A673 (cell line): ENCODE data around the gene SHMT1. TPM values are rescaled to one million over a fixed set of nuclear protein-coding genes. Genes with fewer than 3 reads are reported as not detected.

Experiments
- BruUV-seq: library from RNA; stranded (reverse); fragments of 400-500 nt; replicated peaks from 2 replicates; lab custom pipeline; 2021; lab: Mats Ljungman, UMichigan
- CTCF ChIA-PET: fragments of 300-600 bp; sonication (Branson Sonifier 250); formaldehyde crosslinking; loops from one replicate; lab custom pipeline; 2022; ENCODE audit warnings: antibody characterized with exemption; lab: Charles Lee
- POLR2A ChIA-PET: fragments of 300-600 bp; sonication (Branson Sonifier 250); formaldehyde crosslinking; loops from one replicate; lab custom pipeline; 2022; ENCODE audit warnings: antibody characterized with exemption; ENCODE audit not compliant: low non-redundant PET; lab: Charles Lee
- DNase-seq: peaks from one replicate; pipeline ENCODE4 v3.0.0-alpha.2; 2015; ENCODE audit warnings: low spot score
- H3K27ac ChIP-seq: fragments of 200-600 bp; sonication (generic); 2 replicates; pipeline ENCODE4 v1.5.1; 2016; ENCODE audit warnings: mixed run types, low read depth, mild to moderate bottlenecking, mixed read lengths, antibody characterized with exemption, low read length; ENCODE audit not compliant: poor library complexity, severe bottlenecking
- H3K27me3 ChIP-seq: fragments of 200-600 bp; sonication (generic); replicated peaks from 2 replicates; pipeline ENCODE4 v1.6.1; 2017; ENCODE audit warnings: mixed run types, low read depth, mild to moderate bottlenecking, mixed read lengths, antibody characterized with exemption, low read length; ENCODE audit not compliant: insufficient read depth, poor library complexity
- H3K36me3 ChIP-seq: fragments of 200-600 bp; sonication (generic); 2 replicates; pipeline ENCODE4 v1.6.1; 2016; ENCODE audit warnings: mixed run types, mild to moderate bottlenecking, mixed read lengths, antibody characterized with exemption, low read length; ENCODE audit not compliant: insufficient read depth, poor library complexity, severe bottlenecking
- H3K4me1 ChIP-seq: fragments of 200-600 bp; sonication (generic); 2 replicates; pipeline ENCODE4 v1.6.1; 2017; ENCODE audit warnings: mixed run types, mild to moderate bottlenecking, mixed read lengths, antibody characterized with exemption, low read length; ENCODE audit not compliant: insufficient read depth, poor library complexity, severe bottlenecking
- H3K4me3 ChIP-seq: fragments of 200-600 bp; sonication (generic); 2 replicates; pipeline ENCODE4 v1.5.1; 2016; ENCODE audit warnings: low read depth, mixed run types, mild to moderate bottlenecking, mixed read lengths, low read length; ENCODE audit not compliant: poor library complexity, severe bottlenecking
- H3K9me3 ChIP-seq: fragments of 200-600 bp; sonication (generic); 2 replicates; pipeline ENCODE4 v1.6.1; 2016; ENCODE audit warnings: mixed run types, low read depth, mild to moderate bottlenecking, mixed read lengths, antibody characterized with exemption, low read length; ENCODE audit not compliant: poor library complexity, severe bottlenecking
- EZH2 ChIP-seq: fragments of 200-600 bp; sonication (generic); IDR thresholded peaks from 2 replicates; pipeline ENCODE4 v1.6.1; 2017; ENCODE audit warnings: borderline replicate concordance, low read depth, mild to moderate bottlenecking, mixed read lengths, antibody characterized with exemption, low read length; ENCODE audit not compliant: poor library complexity, severe bottlenecking
- intact Hi-C: fragments of 100-400 bp; cut with micrococcal nuclease; formaldehyde crosslinking; loops from one replicate; pipeline ENCODE4 v1.10.0; 2022; ENCODE audit not compliant: unreplicated experiment
- total RNA-seq: library from RNA; stranded (reverse); gene quantifications from 2 replicates; pipeline ENCODE4 v1.2.3, GENCODE V29; 2021
- TF ChIP-seq, protein P1 (sequence below): fragments of 300-800, 200-600 bp; sonication (generic); conservative IDR thresholded peaks from 2 replicates; pipeline ENCODE4 v1.5.1; 2017; ENCODE audit warnings: low read depth, mild to moderate bottlenecking, antibody characterized with exemption, low read length, moderate library complexity, mixed read lengths

SHMT1 gene
- total RNA-seq, 1 experiment from 2014 or later: 54.0 TPM

DNA sequence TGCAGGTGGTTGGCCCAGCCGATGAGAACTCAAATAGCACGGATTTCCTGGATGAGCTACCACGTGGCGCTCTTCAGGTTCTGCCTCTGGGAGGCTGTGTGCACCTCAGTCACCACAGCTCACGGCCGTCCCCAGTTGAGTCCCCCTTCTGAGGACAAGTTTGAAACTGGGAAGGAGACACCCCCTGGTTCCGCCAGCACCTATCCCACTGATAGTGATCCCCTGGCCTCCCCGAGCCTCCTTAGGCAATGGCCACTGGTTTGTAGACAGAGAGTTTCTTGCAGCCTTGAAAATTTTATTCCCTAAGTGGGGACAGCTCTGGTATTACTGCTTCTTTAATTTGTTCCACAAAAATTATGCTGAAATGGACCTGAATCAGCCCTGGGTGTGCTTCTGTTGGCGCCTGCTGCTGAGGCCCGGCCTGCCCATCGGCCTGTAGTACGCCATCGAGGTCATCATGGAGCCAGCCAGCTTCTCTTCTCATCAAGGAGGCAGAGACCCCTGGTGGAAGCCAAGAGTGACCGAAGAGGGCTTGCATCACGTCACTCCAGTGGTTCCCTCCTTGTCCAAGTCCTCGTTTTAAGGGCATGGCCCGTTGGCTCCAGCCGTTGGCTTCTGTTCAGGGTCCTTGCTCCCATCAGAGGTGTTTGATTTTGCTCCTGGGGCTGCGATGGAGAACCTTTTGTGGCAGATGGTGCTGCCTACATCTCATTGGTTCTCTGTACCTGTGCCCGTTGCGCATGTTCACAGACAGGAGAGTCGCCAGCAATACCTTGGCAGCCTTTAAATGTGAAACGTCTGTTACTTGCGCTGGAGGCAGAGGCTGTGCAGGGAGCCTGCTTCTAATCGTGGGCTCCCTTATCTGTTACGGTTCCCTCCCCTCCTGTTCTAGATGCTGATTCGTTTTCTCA lies 39.0 kb downstream of the SHMT1 start:
- no TSS peak for BruUV-seq
- ChIA-PET CTCF (interaction anchor here (0.5 kb wide), 1 partner anchor 481 kb away, joined by 3 read pairs; no protein-coding TSS in a partner anchor), POLR2A (no interaction called here)
- H3K4me3 ChIP-seq: no peak overlapping the region
- TF ChIP-seq, protein P1, sequence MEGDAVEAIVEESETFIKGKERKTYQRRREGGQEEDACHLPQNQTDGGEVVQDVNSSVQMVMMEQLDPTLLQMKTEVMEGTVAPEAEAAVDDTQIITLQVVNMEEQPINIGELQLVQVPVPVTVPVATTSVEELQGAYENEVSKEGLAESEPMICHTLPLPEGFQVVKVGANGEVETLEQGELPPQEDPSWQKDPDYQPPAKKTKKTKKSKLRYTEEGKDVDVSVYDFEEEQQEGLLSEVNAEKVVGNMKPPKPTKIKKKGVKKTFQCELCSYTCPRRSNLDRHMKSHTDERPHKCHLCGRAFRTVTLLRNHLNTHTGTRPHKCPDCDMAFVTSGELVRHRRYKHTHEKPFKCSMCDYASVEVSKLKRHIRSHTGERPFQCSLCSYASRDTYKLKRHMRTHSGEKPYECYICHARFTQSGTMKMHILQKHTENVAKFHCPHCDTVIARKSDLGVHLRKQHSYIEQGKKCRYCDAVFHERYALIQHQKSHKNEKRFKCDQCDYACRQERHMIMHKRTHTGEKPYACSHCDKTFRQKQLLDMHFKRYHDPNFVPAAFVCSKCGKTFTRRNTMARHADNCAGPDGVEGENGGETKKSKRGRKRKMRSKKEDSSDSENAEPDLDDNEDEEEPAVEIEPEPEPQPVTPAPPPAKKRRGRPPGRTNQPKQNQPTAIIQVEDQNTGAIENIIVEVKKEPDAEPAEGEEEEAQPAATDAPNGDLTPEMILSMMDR: no peak
- no peak for TF ChIP-seq EZH2
- H3K27me3 ChIP-seq: no peaks in the 10 kb centered on the region
- intact Hi-C loops: no loop called here
- no peak overlapping the region for H3K27ac ChIP-seq
- no peaks in the 10 kb centered on the region for H3K4me1 ChIP-seq
- DNase-seq: no peak
- H3K36me3 ChIP-seq: peaks cover 7% of the 10 kb centered on the region
- no peaks in the 10 kb centered on the region for H3K9me3 ChIP-seq

DNA sequence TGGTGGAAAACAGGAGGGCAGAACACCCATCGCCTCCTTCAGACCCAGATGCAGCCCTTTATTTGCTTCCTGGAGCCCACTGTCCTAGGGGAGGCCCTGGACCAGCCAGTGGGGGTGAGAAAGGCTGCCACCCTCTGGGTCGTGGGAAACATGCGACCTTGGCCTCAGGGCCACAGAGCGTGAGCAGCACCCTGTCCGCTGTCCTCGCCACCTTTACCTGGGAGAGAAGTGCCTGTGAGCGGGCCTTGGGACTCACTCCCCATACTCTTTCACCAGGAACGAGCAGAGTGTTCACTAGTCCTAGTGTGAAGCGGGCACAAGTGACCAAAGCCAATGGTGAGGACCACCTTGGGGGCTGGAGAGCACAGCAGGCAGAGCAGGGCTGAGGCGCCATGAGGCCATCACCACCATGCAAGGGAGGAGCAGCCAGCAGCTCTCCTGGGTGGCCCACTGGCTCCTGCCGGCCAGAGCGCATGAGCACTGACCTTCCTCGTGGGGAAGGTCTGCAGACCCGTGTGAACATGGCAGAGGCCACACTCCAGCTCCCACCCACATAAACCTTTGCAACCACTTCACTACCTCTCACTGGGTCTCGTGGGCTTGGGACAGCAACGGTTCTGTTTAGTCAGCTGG lies 39.7 kb downstream of the SHMT1 start:
- H3K36me3 ChIP-seq: peaks cover 7% of the 10 kb centered on the region
- POLR2A ChIA-PET: no interaction called here
- intact Hi-C loops: no loop called here

DNA sequence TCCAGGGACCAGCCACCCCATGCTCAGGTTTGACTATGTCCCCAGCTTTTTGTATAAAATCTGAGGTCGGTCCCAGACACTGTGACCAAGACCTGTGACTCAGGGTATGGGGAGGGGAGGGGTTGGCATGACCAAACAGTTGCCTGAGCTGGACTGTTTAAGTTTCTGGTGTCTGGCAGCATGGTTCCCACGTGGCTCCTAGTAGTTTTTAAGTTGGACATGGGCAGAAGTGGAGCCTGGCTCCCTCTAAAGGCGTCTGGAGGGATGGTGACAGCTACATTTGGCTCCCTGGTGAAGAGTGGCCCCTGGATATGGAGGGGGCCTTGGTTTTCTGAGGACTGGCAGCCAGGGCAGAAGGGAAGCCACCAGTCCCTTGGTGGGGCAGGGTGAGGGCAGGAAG lies 40.3 kb downstream of the SHMT1 start:
- CTCF ChIA-PET: no interaction called here

More for the DNA sequence above, 39.7 kb downstream of the SHMT1 start:
- no peaks in the 10 kb centered on the region for H3K27me3 ChIP-seq
- CTCF ChIA-PET: interaction anchor here (0.5 kb wide), 1 partner anchor 482 kb away, joined by 3 read pairs; no protein-coding TSS in a partner anchor
- DNase-seq: no peak
- H3K9me3 ChIP-seq: no peaks in the 10 kb centered on the region
- no TSS peak for BruUV-seq
- no peak overlapping the region for H3K4me3 ChIP-seq
- TF ChIP-seq EZH2: no peak
- TF ChIP-seq, protein P1: no peak
- H3K27ac ChIP-seq: no peak overlapping the region
- no peaks in the 10 kb centered on the region for H3K4me1 ChIP-seq

More for the DNA sequence above, 40.3 kb downstream of the SHMT1 start:
- Histone ChIP-seq H3K36me3 (peaks cover 7% of the 10 kb centered on the region), H3K27ac (no peak overlapping the region), H3K4me1 (no peaks in the 10 kb centered on the region), H3K9me3 (no peaks in the 10 kb centered on the region), H3K4me3 (no peak overlapping the region), H3K27me3 (no peaks in the 10 kb centered on the region)
- intact Hi-C loops: no loop called here
- no peak for TF ChIP-seq EZH2
- TF ChIP-seq, protein P1: no peak
- no peak for DNase-seq
- BruUV-seq: no TSS peak
- POLR2A ChIA-PET: no interaction called here
